Measurements from ENCODE around the gene TRIOBP.

DNA sequence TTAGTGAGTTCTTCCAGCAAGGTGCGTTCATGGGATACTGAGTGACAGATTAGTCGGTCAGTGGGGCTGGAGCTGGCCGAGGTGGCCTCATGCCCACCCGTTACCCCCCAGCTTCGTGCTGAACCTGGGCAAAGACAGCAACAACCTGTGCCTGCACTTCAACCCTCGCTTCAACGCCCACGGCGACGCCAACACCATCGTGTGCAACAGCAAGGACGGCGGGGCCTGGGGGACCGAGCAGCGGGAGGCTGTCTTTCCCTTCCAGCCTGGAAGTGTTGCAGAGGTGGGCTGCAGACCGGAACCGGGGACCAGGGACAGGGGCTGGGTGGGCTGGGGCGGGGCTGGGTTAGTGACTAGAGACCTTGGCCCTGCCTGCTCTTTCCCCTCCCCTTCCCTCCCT is 18.5 kb upstream of the TRIOBP start:
- TF ChIP-seq POLR2AphosphoS5 (IDR thresholded peaks at IDR 0.05; ENCODE audit: borderline replicate concordance, low read depth, low read length) (no peak), EZH2 (IDR thresholded peaks at IDR 0.05) (no peak)

Measured in SK-N-MC (cell line).